ENCODE results near the gene MYH10. TPM values are rescaled to one million over a fixed set of nuclear protein-coding genes. Genes with fewer than 3 reads are reported as not detected.

The MYH10 gene
- total RNA-seq, 1 donor from 2014 or later = 3.4 TPM

GRCh38 chr17:8485491-8485890 is 145.0 kb downstream of the MYH10 start:
- CTCF ChIA-PET = no interaction called here
- POLR2A ChIA-PET = no interaction called here

GRCh38 chr17:8484465-8484864 is 146.1 kb downstream of the MYH10 start:
- Mint-ChIP-seq H3K4me3 (no peak overlapping the region), H3K27me3 (no peaks in the 10 kb centered on the region), H3K36me3 (ENCODE audit: low read depth) (peaks cover 53% of the 10 kb centered on the region), H3K9me3 (peaks cover 12% of the 10 kb centered on the region), H3K4me1 (no peaks in the 10 kb centered on the region), H3K27ac (no peak overlapping the region)
- TF ChIP-seq, protein P1, sequence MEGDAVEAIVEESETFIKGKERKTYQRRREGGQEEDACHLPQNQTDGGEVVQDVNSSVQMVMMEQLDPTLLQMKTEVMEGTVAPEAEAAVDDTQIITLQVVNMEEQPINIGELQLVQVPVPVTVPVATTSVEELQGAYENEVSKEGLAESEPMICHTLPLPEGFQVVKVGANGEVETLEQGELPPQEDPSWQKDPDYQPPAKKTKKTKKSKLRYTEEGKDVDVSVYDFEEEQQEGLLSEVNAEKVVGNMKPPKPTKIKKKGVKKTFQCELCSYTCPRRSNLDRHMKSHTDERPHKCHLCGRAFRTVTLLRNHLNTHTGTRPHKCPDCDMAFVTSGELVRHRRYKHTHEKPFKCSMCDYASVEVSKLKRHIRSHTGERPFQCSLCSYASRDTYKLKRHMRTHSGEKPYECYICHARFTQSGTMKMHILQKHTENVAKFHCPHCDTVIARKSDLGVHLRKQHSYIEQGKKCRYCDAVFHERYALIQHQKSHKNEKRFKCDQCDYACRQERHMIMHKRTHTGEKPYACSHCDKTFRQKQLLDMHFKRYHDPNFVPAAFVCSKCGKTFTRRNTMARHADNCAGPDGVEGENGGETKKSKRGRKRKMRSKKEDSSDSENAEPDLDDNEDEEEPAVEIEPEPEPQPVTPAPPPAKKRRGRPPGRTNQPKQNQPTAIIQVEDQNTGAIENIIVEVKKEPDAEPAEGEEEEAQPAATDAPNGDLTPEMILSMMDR (IDR thresholded peaks at IDR 0.05) = no peak
- ATAC-seq (ENCODE audit: low read depth) (no peak), DNase-seq (no peak)
- ChIA-PET POLR2A (no interaction called here), CTCF (no interaction called here)
- intact Hi-C loops (cut with micrococcal nuclease) = no loop called here

More at GRCh38 chr17:8485491-8485890, 145.0 kb downstream of the MYH10 start:
- intact Hi-C loops (cut with micrococcal nuclease) = no loop called here
- Mint-ChIP-seq H3K36me3 (ENCODE audit: low read depth) (peaks cover 43% of the 10 kb centered on the region), H3K4me1 (no peaks in the 10 kb centered on the region), H3K27ac (no peak overlapping the region), H3K27me3 (no peaks in the 10 kb centered on the region), H3K9me3 (peaks cover 12% of the 10 kb centered on the region), H3K4me3 (no peak overlapping the region)
- no peak for DNase-seq
- TF ChIP-seq, protein P1 (IDR thresholded peaks at IDR 0.05) = no peak
- ATAC-seq (ENCODE audit: low read depth) = no peak

- Mint-ChIP-seq H3K9me3 (peaks cover 12% of the 10 kb centered on the region), H3K36me3 (ENCODE audit: low read depth) (peaks cover 60% of the 10 kb centered on the region), H3K4me1 (no peaks in the 10 kb centered on the region), H3K27me3 (no peaks in the 10 kb centered on the region), H3K27ac (no peak overlapping the region), H3K4me3 (no peak overlapping the region)
- CTCF ChIA-PET = interaction anchor here (1.0 kb wide), 1 partner anchor 72 kb away, joined by 3 read pairs; no protein-coding TSS in a partner anchor
- POLR2A ChIA-PET = no interaction called here
- TF ChIP-seq, protein P1 (IDR thresholded peaks at IDR 0.05) = no peak
- intact Hi-C loops (cut with micrococcal nuclease) = no loop called here
- ATAC-seq (ENCODE audit: low read depth) (no peak), DNase-seq (no peak)
These were observed 148.0 kb downstream of the MYH10 start for GRCh38 chr17:8482546-8482945.

DNA sequence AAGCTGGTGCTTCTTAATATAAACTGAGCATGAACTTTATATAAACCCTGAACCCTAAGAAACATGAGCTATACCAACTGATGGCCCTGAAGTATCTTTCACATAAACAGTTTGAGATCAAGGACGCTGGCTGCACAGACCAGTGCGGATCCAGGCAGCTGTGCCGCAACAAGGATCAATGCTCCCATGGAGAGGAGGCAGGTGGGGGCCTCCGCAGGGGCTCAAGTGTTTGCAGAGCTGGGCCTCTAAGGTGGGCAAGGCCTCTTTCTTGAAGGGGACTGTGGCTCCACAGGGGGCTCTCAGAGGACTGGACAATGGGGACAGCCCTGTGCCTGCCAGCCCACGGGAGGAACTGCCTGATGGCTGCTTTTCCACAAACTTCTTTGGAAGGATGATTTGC is 148.8 kb downstream of the MYH10 start:
- TF ChIP-seq, protein P1 (IDR thresholded peaks at IDR 0.05) = no peak
- DNase-seq (no peak), ATAC-seq (ENCODE audit: low read depth) (no peak)
- Mint-ChIP-seq H3K36me3 (ENCODE audit: low read depth) (peaks cover 60% of the 10 kb centered on the region), H3K4me3 (no peak overlapping the region), H3K9me3 (peaks cover 12% of the 10 kb centered on the region), H3K27ac (no peak overlapping the region), H3K27me3 (no peaks in the 10 kb centered on the region), H3K4me1 (no peaks in the 10 kb centered on the region)
- ChIA-PET CTCF (no interaction called here), POLR2A (no interaction called here)
- intact Hi-C loops (cut with micrococcal nuclease) = no loop called here

DNA sequence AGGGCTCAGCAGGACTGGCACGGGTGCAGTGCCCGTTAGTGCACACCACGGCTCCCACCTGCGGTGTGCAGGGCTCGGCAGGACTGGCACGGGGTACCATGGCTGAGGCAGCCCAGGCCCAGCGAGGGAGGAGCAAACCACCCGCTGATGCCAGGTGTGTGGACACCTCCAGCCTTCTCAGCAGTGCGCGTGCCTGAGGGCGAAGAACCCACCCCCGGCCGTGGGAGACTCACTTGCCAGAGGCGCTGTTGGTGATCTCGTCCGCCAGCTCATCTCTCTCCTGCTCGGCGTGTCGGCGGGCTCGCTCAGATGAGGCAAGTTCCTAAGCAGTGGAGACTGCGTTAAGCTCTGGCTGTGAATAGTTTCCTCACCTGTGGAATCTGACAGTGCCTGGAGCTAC is 149.4 kb downstream of the MYH10 start:
- DNase-seq = no peak
- CTCF ChIA-PET = no interaction called here
- no peak overlapping the region for H3K27ac Mint-ChIP-seq
- TF ChIP-seq, protein P1 (IDR thresholded peaks at IDR 0.05) = no peak
- peaks cover 12% of the 10 kb centered on the region for H3K9me3 Mint-ChIP-seq
- H3K27me3 Mint-ChIP-seq = no peaks in the 10 kb centered on the region
- H3K36me3 Mint-ChIP-seq (ENCODE audit: low read depth) = peaks cover 64% of the 10 kb centered on the region
- intact Hi-C loops (cut with micrococcal nuclease) = no loop called here
- H3K4me3 Mint-ChIP-seq = no peak overlapping the region
- no peak for ATAC-seq (ENCODE audit: low read depth)
- no peaks in the 10 kb centered on the region for H3K4me1 Mint-ChIP-seq
- POLR2A ChIA-PET = no interaction called here
